OCI-LY1 (cell line): Measurements from ENCODE around the gene LMF1.

Experiments used
- EZH2 ChIP-seq: fragments of 200-600 bp; sonication (generic), shearing (Covaris generic); IDR thresholded peaks from 2 replicates; pipeline ENCODE4 v1.8.0; 2017; ENCODE audit warnings: borderline replicate concordance, mixed run types, mild to moderate bottlenecking, antibody characterized with exemption, low read length, moderate library complexity, mixed read lengths
- TF ChIP-seq, protein P1 (sequence below): fragments of 200-600 bp; sonication (generic), shearing (Covaris generic); IDR thresholded peaks from 2 replicates; pipeline ENCODE4 v1.5.1; 2017; ENCODE audit warnings: mild to moderate bottlenecking, antibody characterized with exemption, low read length, moderate library complexity, mixed read lengths

DNA sequence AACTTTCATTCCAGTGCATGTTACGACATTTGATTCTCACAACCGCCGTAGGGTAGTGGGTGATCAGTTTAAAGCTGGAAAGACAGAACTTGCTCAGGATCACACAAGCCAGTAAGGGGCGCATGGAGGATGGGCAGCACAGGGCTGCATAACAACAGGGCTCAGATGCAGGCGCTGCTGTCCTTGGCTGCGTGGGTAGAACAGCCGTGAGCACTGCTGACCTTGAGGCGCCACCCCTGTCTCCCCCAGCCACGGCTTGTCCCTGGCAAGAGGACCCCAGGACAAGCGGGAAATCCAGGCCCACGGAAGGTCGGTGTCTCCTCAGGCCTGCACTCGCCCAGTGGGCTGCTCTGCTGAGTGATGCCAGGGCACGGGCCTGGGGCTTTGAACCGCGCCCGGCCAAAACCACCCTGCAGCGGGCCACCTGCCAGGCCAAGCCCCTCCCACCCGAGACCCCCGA, 84.7 kb downstream of the LMF1 start:
- TF ChIP-seq, protein P1, sequence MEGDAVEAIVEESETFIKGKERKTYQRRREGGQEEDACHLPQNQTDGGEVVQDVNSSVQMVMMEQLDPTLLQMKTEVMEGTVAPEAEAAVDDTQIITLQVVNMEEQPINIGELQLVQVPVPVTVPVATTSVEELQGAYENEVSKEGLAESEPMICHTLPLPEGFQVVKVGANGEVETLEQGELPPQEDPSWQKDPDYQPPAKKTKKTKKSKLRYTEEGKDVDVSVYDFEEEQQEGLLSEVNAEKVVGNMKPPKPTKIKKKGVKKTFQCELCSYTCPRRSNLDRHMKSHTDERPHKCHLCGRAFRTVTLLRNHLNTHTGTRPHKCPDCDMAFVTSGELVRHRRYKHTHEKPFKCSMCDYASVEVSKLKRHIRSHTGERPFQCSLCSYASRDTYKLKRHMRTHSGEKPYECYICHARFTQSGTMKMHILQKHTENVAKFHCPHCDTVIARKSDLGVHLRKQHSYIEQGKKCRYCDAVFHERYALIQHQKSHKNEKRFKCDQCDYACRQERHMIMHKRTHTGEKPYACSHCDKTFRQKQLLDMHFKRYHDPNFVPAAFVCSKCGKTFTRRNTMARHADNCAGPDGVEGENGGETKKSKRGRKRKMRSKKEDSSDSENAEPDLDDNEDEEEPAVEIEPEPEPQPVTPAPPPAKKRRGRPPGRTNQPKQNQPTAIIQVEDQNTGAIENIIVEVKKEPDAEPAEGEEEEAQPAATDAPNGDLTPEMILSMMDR = no peak
- TF ChIP-seq EZH2 = no peak
